ENCODE measurements around the gene SYNPR.

DNA sequence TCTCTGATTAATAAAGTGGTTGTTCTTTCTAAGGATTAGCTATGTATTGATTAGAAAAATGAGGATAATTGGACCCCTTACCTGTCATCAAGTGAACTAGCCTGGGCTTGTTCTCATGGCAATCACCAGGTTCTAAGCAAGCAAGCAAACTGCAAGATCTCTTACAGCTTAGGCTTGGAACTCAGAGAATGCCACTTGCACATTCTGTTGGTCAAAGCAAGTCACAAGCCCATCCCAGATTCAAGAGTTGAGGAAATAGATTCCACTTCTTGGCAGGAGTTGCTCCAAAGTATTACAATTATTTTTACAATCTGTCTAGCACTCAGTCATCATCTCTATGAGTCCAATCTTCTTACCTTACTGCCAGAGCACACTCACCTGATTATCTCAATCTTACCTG lies 180.3 kb downstream of the SYNPR start:
- TF ChIP-seq, protein P1, sequence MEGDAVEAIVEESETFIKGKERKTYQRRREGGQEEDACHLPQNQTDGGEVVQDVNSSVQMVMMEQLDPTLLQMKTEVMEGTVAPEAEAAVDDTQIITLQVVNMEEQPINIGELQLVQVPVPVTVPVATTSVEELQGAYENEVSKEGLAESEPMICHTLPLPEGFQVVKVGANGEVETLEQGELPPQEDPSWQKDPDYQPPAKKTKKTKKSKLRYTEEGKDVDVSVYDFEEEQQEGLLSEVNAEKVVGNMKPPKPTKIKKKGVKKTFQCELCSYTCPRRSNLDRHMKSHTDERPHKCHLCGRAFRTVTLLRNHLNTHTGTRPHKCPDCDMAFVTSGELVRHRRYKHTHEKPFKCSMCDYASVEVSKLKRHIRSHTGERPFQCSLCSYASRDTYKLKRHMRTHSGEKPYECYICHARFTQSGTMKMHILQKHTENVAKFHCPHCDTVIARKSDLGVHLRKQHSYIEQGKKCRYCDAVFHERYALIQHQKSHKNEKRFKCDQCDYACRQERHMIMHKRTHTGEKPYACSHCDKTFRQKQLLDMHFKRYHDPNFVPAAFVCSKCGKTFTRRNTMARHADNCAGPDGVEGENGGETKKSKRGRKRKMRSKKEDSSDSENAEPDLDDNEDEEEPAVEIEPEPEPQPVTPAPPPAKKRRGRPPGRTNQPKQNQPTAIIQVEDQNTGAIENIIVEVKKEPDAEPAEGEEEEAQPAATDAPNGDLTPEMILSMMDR (IDR thresholded peaks at IDR 0.05) = no peak
- TF ChIP-seq POLR2A (IDR thresholded peaks at IDR 0.05) = no peak
